HepG2 (cell line): Measurements from ENCODE around the gene NRP1. TPM values are rescaled to one million over a fixed set of nuclear protein-coding genes. Genes with fewer than 3 reads are reported as not detected.

Experiments
- HDAC6 ChIP-seq: fragments of 200-600 bp; sonication (generic); IDR thresholded peaks from 2 replicates; pipeline ENCODE4 v1.7.0; 2017; ENCODE audit warnings: mild to moderate bottlenecking, antibody characterized with exemption, low read length, low read depth
- KLF11 ChIP-seq: IDR thresholded peaks from 2 replicates; pipeline ENCODE4 v1.6.1; 2016; ENCODE audit warnings: missing compliant biosample characterization
- MXD4 ChIP-seq: IDR thresholded peaks from 2 replicates; pipeline ENCODE4 v1.6.1; 2016; ENCODE audit warnings: mild to moderate bottlenecking, missing biosample characterization, missing genetic modification reagents
- RARA ChIP-seq: IDR thresholded peaks from 2 replicates; pipeline ENCODE4 v1.6.1; 2016; ENCODE audit warnings: missing genetic modification reagents, missing compliant biosample characterization
- RBAK ChIP-seq: sonication (generic); formaldehyde crosslinking; IDR thresholded peaks from 2 replicates; pipeline ENCODE4 v1.5.1; 2020; ENCODE audit warnings: mild to moderate bottlenecking, missing genetic modification reagents
- SOX13 ChIP-seq, 3 experiments: fragments of 450-650 bp in 1 of 3; sonication (generic) in 1 of 3; formaldehyde crosslinking in 1 of 3; IDR thresholded peaks in 2 of 3; conservative IDR thresholded peaks in 1 of 3; 2 replicates each; pipeline versions ENCODE4 v1.5.0 to v1.6.1; 2016 to 2020; ENCODE audit warnings: antibody characterized with exemption in 1 of 3, mild to moderate bottlenecking in 1 of 3, missing compliant biosample characterization in 1 of 3, missing genetic modification reagents in 1 of 3, moderate library complexity in 1 of 3
- ZNF12 ChIP-seq: sonication (generic); formaldehyde crosslinking; IDR thresholded peaks from 2 replicates; pipeline ENCODE4 v1.5.0; 2020; ENCODE audit warnings: missing genetic modification reagents
- ZNF20 ChIP-seq: sonication (generic); formaldehyde crosslinking; IDR thresholded peaks from 2 replicates; pipeline ENCODE4 v1.4.0; 2020; ENCODE audit warnings: mild to moderate bottlenecking, moderate library complexity, missing genetic modification reagents
- ZNF737 ChIP-seq: sonication (generic); formaldehyde crosslinking; IDR thresholded peaks from 2 replicates; pipeline ENCODE4 v1.5.0; 2020; ENCODE audit warnings: missing genetic modification reagents, mild to moderate bottlenecking, borderline replicate concordance
- polyA plus RNA-seq, 8 experiments: library from polyadenylated mRNA; depleted of rRNA in 3 of 8; stranded (reverse) in 7 of 8; unstranded in 1 of 8; fragments of >200 nt; fragmentation: Illumina TruSeq in 4 of 8; extraction: Trizol in 4 of 8; gene quantifications; 2 replicates each; pipeline versions ENCODE4 v1.2.1 to v1.2.3, GENCODE V29; 2011 to 2016; ENCODE audit warnings: low read depth in 4 of 8, missing spikeins in 1 of 8, mixed read lengths in 1 of 8; ENCODE audit not compliant: insufficient read depth in 1 of 8
- total RNA-seq, 5 experiments: library from RNA; depleted of rRNA; stranded (reverse); fragments of >200 nt; fragmentation: Illumina TruSeq; extraction: Trizol; gene quantifications; 2 replicates each; pipeline ENCODE4 v1.2.3, GENCODE V29; 2016; ENCODE audit warnings: low read depth in 1 of 5
- TF ChIP-seq, protein P1 (sequence below): sonication (generic); formaldehyde crosslinking; IDR thresholded peaks from 2 replicates; pipeline ENCODE4 v1.4.0; 2020; ENCODE audit warnings: mild to moderate bottlenecking, missing genetic modification reagents
- TF ChIP-seq, protein P2 (sequence below): IDR thresholded peaks from 2 replicates; pipeline ENCODE4 v1.6.1; 2018; ENCODE audit warnings: missing genetic modification reagents, mild to moderate bottlenecking, missing compliant biosample characterization
- TF ChIP-seq, protein P3 (sequence below): IDR thresholded peaks from 2 replicates; pipeline ENCODE4 v1.6.1; 2016; ENCODE audit warnings: missing compliant biosample characterization, missing genetic modification reagents, borderline replicate concordance
- TF ChIP-seq, protein P4 (sequence below): sonication (generic); formaldehyde crosslinking; IDR thresholded peaks from 2 replicates; pipeline ENCODE4 v1.8.1; 2023; ENCODE audit warnings: mild to moderate bottlenecking, missing genetic modification reagents, borderline replicate concordance
- TF ChIP-seq, protein P5 (sequence below): sonication (generic); formaldehyde crosslinking; IDR thresholded peaks from 2 replicates; pipeline ENCODE4 v1.8.1; 2023; ENCODE audit warnings: mild to moderate bottlenecking, missing genetic modification reagents

Gene NRP1
- total and polyA plus RNA-seq, 2 of the 13 experiments (the other 11 are each of a cell fraction or from before 2014, with no cell fraction given): 5.3 to 5.8 TPM

DNA sequence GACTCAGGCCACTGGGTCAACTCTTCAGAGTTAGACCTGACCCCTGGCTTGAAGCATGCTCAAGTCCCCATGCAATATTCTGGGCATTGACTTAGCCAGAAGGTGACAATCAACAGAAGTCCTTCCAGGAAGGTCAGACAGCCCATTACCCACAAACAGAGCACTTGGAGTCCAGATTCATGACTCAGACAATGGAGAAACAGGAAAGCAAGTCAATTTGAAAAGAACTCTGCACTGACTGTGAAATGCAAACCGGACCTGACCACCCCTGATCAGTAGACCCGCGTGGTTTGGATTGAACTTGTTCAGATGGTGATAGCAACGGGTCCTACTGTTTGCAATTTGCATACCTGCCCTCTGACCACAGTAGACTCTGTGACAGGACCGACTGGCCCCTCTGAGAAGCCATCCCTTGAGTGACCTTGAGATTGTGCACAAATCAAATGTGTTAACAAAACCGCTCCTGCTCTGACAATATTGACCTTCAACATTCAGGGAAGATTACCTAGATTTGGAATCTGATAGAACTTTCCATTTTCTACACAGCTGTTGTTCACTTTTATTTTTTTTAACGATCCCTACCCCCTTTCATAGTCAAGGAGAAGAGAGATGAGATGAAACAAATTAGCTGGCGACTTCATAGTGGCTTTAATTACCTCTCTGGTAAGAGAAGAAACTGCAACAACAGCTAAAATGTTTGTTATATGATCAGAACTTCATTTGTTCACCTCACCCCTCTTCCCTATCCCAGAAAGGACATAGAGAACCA lies 138.7 kb downstream of the NRP1 start (continued):
- TF ChIP-seq, protein P1, sequence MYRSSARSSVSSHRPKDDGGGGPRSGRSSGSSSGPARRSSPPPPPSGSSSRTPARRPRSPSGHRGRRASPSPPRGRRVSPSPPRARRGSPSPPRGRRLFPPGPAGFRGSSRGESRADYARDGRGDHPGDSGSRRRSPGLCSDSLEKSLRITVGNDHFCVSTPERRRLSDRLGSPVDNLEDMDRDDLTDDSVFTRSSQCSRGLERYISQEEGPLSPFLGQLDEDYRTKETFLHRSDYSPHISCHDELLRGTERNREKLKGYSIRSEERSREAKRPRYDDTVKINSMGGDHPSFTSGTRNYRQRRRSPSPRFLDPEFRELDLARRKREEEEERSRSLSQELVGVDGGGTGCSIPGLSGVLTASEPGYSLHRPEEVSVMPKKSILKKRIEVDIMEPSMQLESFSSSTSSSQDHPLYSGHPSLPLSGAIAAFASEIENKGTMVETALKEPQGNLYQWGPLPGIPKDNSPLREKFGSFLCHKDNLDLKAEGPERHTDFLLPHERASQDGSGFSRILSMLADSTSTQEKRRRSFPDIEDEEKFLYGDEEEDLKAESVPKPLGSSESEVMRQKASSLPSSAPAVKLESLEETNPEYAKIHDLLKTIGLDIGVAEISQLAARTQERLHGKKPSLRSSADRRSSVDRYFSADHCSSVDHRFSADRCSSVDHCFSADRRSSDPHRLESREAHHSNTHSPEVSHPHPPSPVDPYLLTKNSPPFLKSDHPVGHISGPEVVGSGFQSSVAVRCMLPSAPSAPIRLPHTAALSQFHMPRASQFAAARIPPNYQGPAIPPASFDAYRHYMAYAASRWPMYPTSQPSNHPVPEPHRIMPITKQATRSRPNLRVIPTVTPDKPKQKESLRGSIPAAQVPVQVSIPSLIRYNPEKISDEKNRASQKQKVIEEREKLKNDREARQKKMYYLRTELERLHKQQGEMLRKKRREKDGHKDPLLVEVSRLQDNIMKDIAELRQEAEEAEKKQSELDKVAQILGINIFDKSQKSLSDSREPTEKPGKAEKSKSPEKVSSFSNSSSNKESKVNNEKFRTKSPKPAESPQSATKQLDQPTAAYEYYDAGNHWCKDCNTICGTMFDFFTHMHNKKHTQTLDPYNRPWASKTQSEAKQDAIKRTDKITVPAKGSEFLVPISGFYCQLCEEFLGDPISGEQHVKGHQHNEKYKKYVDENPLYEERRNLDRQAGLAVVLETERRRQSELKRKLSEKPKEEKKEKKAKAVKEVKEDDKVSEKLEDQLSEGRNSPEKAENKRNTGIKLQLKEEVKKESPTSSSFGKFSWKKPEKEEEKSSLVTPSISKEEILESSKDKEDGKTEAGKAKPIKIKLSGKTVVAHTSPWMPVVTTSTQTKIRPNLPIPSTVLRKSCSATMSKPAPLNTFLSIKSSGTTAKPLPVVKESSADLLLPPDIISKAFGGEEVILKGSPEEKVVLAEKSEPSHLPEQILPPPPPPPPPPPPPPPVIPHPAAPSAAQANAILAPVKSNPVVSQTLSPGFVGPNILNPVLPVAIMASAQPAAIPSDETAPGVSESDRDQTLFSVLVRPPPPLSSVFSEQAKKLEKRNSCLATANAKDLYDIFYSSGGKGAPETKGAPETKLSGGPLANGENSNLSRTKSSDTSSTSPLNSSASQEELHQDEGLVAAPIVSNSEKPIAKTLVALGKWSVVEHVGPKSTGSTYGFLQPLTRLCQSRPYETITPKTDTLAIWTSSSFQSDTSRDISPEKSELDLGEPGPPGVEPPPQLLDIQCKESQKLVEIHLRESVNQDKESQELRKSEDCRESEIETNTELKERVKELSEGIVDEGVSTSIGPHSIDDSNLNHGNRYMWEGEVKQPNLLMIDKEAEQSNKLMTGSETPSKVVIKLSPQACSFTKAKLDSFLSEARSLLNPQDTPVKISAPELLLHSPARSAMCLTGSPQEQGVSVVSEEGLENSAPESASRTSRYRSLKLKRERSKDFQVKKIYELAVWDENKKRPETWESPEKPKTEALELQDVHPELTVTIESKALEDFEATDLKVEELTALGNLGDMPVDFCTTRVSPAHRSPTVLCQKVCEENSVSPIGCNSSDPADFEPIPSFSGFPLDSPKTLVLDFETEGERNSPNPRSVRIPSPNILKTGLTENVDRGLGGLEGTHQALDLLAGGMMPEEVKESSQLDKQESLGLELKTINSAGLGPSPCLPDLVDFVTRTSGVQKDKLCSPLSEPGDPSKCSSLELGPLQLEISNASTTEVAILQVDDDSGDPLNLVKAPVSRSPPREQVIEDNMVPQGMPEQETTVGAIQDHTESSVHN: no peak
- TF ChIP-seq, protein P2, sequence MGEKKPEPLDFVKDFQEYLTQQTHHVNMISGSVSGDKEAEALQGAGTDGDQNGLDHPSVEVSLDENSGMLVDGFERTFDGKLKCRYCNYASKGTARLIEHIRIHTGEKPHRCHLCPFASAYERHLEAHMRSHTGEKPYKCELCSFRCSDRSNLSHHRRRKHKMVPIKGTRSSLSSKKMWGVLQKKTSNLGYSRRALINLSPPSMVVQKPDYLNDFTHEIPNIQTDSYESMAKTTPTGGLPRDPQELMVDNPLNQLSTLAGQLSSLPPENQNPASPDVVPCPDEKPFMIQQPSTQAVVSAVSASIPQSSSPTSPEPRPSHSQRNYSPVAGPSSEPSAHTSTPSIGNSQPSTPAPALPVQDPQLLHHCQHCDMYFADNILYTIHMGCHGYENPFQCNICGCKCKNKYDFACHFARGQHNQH: peak; percentile 98
- TF ChIP-seq RARA (peak; percentile 93), ZNF737 (CRISPR knock-in tag) (no peak), KLF11 (CRISPR knock-in tag) (no peak), RBAK (CRISPR knock-in tag) (no peak), ZNF20 (CRISPR knock-in tag) (no peak), ZNF12 (CRISPR knock-in tag) (0 out of 2 replicates have a peak, but pooled peaks have one; percentile 28), SOX13 (IDR thresholded peaks at IDR 0.05) (peak; percentile 68), SOX13 (CRISPR knock-in tag; conservative IDR thresholded peaks at IDR 0.05 in 1 of 2, IDR thresholded peaks at IDR 0.05 in 1 of 2) (peak in 1 of 2 experiments; percentile 91; a peak in 2 of 4 replicates), HDAC6 (no peak), MXD4 (CRISPR knock-in tag) (peak; percentile 68; the same call in 1 of the 2 replicates)
- TF ChIP-seq, protein P3, sequence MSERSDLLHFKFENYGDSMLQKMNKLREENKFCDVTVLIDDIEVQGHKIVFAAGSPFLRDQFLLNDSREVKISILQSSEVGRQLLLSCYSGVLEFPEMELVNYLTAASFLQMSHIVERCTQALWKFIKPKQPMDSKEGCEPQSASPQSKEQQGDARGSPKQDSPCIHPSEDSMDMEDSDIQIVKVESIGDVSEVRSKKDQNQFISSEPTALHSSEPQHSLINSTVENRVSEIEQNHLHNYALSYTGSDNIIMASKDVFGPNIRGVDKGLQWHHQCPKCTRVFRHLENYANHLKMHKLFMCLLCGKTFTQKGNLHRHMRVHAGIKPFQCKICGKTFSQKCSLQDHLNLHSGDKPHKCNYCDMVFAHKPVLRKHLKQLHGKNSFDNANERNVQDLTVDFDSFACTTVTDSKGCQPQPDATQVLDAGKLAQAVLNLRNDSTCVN (CRISPR knock-in tag): peak; percentile 44; the same call in 1 of the 2 replicates
- TF ChIP-seq, protein P4, sequence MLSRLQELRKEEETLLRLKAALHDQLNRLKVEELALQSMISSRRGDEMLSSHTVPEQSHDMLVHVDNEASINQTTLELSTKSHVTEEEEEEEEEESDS: no peak
- TF ChIP-seq, protein P5, sequence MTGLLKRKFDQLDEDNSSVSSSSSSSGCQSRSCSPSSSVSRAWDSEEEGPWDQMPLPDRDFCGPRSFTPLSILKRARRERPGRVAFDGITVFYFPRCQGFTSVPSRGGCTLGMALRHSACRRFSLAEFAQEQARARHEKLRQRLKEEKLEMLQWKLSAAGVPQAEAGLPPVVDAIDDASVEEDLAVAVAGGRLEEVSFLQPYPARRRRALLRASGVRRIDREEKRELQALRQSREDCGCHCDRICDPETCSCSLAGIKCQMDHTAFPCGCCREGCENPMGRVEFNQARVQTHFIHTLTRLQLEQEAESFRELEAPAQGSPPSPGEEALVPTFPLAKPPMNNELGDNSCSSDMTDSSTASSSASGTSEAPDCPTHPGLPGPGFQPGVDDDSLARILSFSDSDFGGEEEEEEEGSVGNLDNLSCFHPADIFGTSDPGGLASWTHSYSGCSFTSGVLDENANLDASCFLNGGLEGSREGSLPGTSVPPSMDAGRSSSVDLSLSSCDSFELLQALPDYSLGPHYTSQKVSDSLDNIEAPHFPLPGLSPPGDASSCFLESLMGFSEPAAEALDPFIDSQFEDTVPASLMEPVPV (CRISPR knock-in tag): peak; percentile 54; the same call in 1 of the 2 replicates
